GM23338 (cell line): Measurements from ENCODE around the gene UBQLN4. TPM values are rescaled to one million over a fixed set of nuclear protein-coding genes. Genes with fewer than 3 reads are reported as not detected.

Source experiments
- ATAC-seq: fragments of 200-7000 bp; cut with Tn5 transposase; 3 replicates; pipeline ENCODE4 v1.9.1; 2020
- DNase-seq: peaks from one replicate; pipeline ENCODE4 v3.0.0-alpha.2; 2015; ENCODE audit warnings: low spot score
- H2AFZ ChIP-seq: fragments of 200-600 bp; sonication (generic); 2 replicates; pipeline ENCODE4 v1.8.0; 2016; ENCODE audit warnings: antibody characterized with exemption, mild to moderate bottlenecking, moderate library complexity
- H3F3A ChIP-seq: fragments of 200-600 bp; sonication (generic); replicated peaks from 2 replicates; pipeline ENCODE4 v1.8.0; 2017; ENCODE audit warnings: antibody characterized with exemption, mixed run types, low read depth
- H3K27ac ChIP-seq: fragments of 200-600 bp; sonication (generic); 2 replicates; pipeline ENCODE4 v1.6.1; 2016; ENCODE audit warnings: low read depth
- H3K27me3 ChIP-seq: fragments of 200-600 bp; sonication (generic); 2 replicates; pipeline ENCODE4 v1.8.0; 2016; ENCODE audit warnings: mild to moderate bottlenecking, mixed run types, moderate library complexity; ENCODE audit not compliant: insufficient read depth
- H3K36me3 ChIP-seq: fragments of 200-600 bp; sonication (generic); 2 replicates; pipeline ENCODE4 v1.8.0; 2016; ENCODE audit warnings: mild to moderate bottlenecking; ENCODE audit not compliant: insufficient read depth
- H3K4me1 ChIP-seq: fragments of 200-600 bp; sonication (generic); 2 replicates; pipeline ENCODE4 v1.8.0; 2016; ENCODE audit warnings: mild to moderate bottlenecking, moderate library complexity; ENCODE audit not compliant: insufficient read depth
- H3K4me2 ChIP-seq: fragments of 200-600 bp; sonication (generic); 2 replicates; pipeline ENCODE4 v1.7.1; 2017; ENCODE audit warnings: mixed run types
- H3K4me3 ChIP-seq: fragments of 200-600 bp; sonication (generic); 2 replicates; pipeline ENCODE4 v1.6.1; 2016; ENCODE audit warnings: mixed run types
- H3K79me2 ChIP-seq: fragments of 200-600 bp; sonication (generic); replicated peaks from 2 replicates; pipeline ENCODE4 v1.8.0; 2017; ENCODE audit warnings: mild to moderate bottlenecking; ENCODE audit not compliant: insufficient read depth
- H3K9me2 ChIP-seq: fragments of 200-600 bp; sonication (generic); 2 replicates; pipeline ENCODE4 v1.8.0; 2017; ENCODE audit not compliant: insufficient read depth
- H4K20me1 ChIP-seq: fragments of 200-600 bp; sonication (generic); replicated peaks from 2 replicates; pipeline ENCODE4 v1.8.0; 2017; ENCODE audit warnings: mild to moderate bottlenecking; ENCODE audit not compliant: insufficient read depth
- H3K27ac Mint-ChIP-seq: 2 replicates; pipeline ENCODE4 v1.8.0; 2020; ENCODE audit warnings: inconsistent platforms, mild to moderate bottlenecking, moderate library complexity, mixed read lengths
- H3K27me3 Mint-ChIP-seq: 3 replicates; pipeline ENCODE4 v1.8.0; 2022; ENCODE audit warnings: low read depth, mild to moderate bottlenecking, moderate library complexity, mixed read lengths, inconsistent platforms; ENCODE audit not compliant: insufficient read depth, poor library complexity
- H3K36me3 Mint-ChIP-seq: 3 replicates; pipeline ENCODE4 v1.8.0; 2021; ENCODE audit warnings: low read depth, mild to moderate bottlenecking, inconsistent platforms, moderate library complexity, mixed read lengths
- H3K4me1 Mint-ChIP-seq: 3 replicates; pipeline ENCODE4 v1.8.0; 2020; ENCODE audit warnings: mild to moderate bottlenecking, inconsistent platforms, mixed read lengths
- H3K4me3 Mint-ChIP-seq: 3 replicates; pipeline ENCODE4 v1.8.0; 2021; ENCODE audit warnings: moderate library complexity, mild to moderate bottlenecking, inconsistent platforms, mixed read lengths
- H3K9me3 Mint-ChIP-seq: 3 replicates; pipeline ENCODE4 v1.8.0; 2020; ENCODE audit warnings: moderate library complexity, mild to moderate bottlenecking, inconsistent platforms, mixed read lengths
- CREB1 ChIP-seq: fragments of 250-450 bp; sonication (Bioruptor Pico); IDR thresholded peaks from 2 replicates; pipeline ENCODE4 v1.5.0; 2020; ENCODE audit warnings: low read depth, mild to moderate bottlenecking, moderate library complexity
- EZH2 ChIP-seq: fragments of 200-600 bp; sonication (generic); IDR thresholded peaks from one replicate; pipeline ENCODE4 v1.8.0; 2017; ENCODE audit warnings: antibody characterized with exemption, mild to moderate bottlenecking, low read depth; ENCODE audit not compliant: unreplicated experiment
- EZH2phosphoT487 ChIP-seq: fragments of 200-600 bp; sonication (generic); IDR thresholded peaks from one replicate; pipeline ENCODE4 v1.8.1; 2018; ENCODE audit warnings: antibody characterized with exemption; ENCODE audit not compliant: unreplicated experiment
- JUNB ChIP-seq: IDR thresholded peaks from one replicate; pipeline ENCODE4 v1.6.1; 2016; ENCODE audit warnings: antibody characterized with exemption; ENCODE audit not compliant: unreplicated experiment
- NANOG ChIP-seq: IDR thresholded peaks from 2 replicates; pipeline ENCODE4 v1.6.1; 2016; ENCODE audit warnings: antibody characterized with exemption, borderline replicate concordance
- POLR2AphosphoS5 ChIP-seq: IDR thresholded peaks from 2 replicates; pipeline ENCODE4 v1.6.1; 2016; ENCODE audit warnings: antibody characterized with exemption, low read depth
- STAT1 ChIP-seq: IDR thresholded peaks from one replicate; pipeline ENCODE4 v1.6.1; 2016; ENCODE audit warnings: antibody characterized with exemption; ENCODE audit not compliant: unreplicated experiment
- ZNF114 ChIP-seq: fragments of 250-450 bp; sonication (Bioruptor Pico); IDR thresholded peaks from 2 replicates; pipeline ENCODE4 v1.5.0; 2020; ENCODE audit warnings: mild to moderate bottlenecking, moderate library complexity
- ZNF331 ChIP-seq: fragments of 250-450 bp; sonication (Bioruptor Pico); IDR thresholded peaks from 2 replicates; pipeline ENCODE4 v1.5.0; 2020; ENCODE audit warnings: low read depth, mild to moderate bottlenecking, moderate library complexity
- polyA plus RNA-seq: library from polyadenylated mRNA; unstranded; fragments of >200 nt; fragmentation: Nextera tagmentation; extraction: Ambion mirVana; gene quantifications from 2 replicates; pipeline ENCODE4 v1.2.1, GENCODE V29; 2016
- total RNA-seq: library from RNA; depleted of rRNA; stranded (reverse); fragments of >200 nt; shearing (Covaris generic); gene quantifications from 2 replicates; pipeline ENCODE4 v1.2.3, GENCODE V29; 2014
- TF ChIP-seq, protein P1 (sequence below): IDR thresholded peaks from one replicate; pipeline ENCODE4 v1.6.1; 2018; ENCODE audit warnings: antibody characterized with exemption; ENCODE audit not compliant: unreplicated experiment
- TF ChIP-seq, protein P2 (sequence below): fragments of 250-450 bp; sonication (Bioruptor Pico); IDR thresholded peaks from 2 replicates; pipeline ENCODE4 v1.5.0; 2020; ENCODE audit warnings: mild to moderate bottlenecking, moderate library complexity
- TF ChIP-seq, protein P3 (sequence below), 2 experiments: fragments of 200-600 bp in 1 of 2; sonication (generic) in 1 of 2; conservative IDR thresholded peaks; 2 replicates each; pipeline versions ENCODE4 v1.5.1 to v1.6.1; 2016 to 2017; ENCODE audit warnings: antibody characterized with exemption in 2 of 2, low read depth in 2 of 2, mild to moderate bottlenecking in 2 of 2, moderate library complexity in 1 of 2

Gene UBQLN4
- total and polyA plus RNA-seq, 2 experiments from 2014 or later, result 10.0 to 30.5 TPM

DNA sequence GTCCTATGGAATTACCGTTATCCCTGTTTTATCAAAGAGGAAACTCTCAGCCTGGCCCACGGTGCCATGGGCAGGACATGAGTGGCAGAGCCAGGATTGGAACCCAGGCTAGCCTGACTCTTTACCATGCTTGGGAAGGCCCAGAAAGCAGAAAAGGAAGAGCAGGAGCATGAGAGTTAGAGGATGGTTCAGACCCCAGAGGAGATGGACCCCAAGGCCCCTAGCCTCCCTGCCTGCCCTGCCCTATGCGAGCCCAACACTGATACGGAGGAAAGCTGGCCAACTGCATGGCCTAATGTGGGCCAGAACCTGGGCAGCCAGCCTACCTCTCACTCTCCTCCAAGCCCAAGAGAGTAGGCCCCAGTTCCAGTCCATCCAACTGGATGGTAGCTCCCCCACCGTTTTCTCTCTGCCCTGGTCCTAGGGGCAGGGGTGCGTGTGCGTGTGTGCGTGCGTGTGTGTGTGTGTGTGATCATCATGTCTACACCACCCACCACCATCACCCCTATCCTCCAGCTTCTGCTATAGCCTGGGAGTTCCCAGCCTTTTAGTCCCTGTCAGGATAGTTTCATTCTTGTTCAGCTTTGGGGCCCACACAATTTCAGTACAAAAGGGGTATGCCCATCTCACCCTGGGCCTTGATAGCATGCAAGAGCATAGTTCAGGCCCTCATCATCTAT, 44.0 kb upstream of the UBQLN4 start:
- H3K36me3 Mint-ChIP-seq, result peaks cover under 1% of the 10 kb centered on the region; the same call in 2 of the 3 replicates
- H3K4me1 ChIP-seq, result peaks cover 11% of the 10 kb centered on the region
- no peak overlapping the region for H2AFZ ChIP-seq
- TF ChIP-seq STAT1 (no peak), JUNB (no peak), ZNF114 (no peak), ZNF331 (CRISPR knock-in tag) (no peak), EZH2phosphoT487 (no peak), CREB1 (CRISPR knock-in tag) (no peak), EZH2 (no peak), NANOG (no peak), POLR2AphosphoS5 (no peak)
- TF ChIP-seq, protein P1, sequence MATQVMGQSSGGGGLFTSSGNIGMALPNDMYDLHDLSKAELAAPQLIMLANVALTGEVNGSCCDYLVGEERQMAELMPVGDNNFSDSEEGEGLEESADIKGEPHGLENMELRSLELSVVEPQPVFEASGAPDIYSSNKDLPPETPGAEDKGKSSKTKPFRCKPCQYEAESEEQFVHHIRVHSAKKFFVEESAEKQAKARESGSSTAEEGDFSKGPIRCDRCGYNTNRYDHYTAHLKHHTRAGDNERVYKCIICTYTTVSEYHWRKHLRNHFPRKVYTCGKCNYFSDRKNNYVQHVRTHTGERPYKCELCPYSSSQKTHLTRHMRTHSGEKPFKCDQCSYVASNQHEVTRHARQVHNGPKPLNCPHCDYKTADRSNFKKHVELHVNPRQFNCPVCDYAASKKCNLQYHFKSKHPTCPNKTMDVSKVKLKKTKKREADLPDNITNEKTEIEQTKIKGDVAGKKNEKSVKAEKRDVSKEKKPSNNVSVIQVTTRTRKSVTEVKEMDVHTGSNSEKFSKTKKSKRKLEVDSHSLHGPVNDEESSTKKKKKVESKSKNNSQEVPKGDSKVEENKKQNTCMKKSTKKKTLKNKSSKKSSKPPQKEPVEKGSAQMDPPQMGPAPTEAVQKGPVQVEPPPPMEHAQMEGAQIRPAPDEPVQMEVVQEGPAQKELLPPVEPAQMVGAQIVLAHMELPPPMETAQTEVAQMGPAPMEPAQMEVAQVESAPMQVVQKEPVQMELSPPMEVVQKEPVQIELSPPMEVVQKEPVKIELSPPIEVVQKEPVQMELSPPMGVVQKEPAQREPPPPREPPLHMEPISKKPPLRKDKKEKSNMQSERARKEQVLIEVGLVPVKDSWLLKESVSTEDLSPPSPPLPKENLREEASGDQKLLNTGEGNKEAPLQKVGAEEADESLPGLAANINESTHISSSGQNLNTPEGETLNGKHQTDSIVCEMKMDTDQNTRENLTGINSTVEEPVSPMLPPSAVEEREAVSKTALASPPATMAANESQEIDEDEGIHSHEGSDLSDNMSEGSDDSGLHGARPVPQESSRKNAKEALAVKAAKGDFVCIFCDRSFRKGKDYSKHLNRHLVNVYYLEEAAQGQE, result no peak
- TF ChIP-seq, protein P2, sequence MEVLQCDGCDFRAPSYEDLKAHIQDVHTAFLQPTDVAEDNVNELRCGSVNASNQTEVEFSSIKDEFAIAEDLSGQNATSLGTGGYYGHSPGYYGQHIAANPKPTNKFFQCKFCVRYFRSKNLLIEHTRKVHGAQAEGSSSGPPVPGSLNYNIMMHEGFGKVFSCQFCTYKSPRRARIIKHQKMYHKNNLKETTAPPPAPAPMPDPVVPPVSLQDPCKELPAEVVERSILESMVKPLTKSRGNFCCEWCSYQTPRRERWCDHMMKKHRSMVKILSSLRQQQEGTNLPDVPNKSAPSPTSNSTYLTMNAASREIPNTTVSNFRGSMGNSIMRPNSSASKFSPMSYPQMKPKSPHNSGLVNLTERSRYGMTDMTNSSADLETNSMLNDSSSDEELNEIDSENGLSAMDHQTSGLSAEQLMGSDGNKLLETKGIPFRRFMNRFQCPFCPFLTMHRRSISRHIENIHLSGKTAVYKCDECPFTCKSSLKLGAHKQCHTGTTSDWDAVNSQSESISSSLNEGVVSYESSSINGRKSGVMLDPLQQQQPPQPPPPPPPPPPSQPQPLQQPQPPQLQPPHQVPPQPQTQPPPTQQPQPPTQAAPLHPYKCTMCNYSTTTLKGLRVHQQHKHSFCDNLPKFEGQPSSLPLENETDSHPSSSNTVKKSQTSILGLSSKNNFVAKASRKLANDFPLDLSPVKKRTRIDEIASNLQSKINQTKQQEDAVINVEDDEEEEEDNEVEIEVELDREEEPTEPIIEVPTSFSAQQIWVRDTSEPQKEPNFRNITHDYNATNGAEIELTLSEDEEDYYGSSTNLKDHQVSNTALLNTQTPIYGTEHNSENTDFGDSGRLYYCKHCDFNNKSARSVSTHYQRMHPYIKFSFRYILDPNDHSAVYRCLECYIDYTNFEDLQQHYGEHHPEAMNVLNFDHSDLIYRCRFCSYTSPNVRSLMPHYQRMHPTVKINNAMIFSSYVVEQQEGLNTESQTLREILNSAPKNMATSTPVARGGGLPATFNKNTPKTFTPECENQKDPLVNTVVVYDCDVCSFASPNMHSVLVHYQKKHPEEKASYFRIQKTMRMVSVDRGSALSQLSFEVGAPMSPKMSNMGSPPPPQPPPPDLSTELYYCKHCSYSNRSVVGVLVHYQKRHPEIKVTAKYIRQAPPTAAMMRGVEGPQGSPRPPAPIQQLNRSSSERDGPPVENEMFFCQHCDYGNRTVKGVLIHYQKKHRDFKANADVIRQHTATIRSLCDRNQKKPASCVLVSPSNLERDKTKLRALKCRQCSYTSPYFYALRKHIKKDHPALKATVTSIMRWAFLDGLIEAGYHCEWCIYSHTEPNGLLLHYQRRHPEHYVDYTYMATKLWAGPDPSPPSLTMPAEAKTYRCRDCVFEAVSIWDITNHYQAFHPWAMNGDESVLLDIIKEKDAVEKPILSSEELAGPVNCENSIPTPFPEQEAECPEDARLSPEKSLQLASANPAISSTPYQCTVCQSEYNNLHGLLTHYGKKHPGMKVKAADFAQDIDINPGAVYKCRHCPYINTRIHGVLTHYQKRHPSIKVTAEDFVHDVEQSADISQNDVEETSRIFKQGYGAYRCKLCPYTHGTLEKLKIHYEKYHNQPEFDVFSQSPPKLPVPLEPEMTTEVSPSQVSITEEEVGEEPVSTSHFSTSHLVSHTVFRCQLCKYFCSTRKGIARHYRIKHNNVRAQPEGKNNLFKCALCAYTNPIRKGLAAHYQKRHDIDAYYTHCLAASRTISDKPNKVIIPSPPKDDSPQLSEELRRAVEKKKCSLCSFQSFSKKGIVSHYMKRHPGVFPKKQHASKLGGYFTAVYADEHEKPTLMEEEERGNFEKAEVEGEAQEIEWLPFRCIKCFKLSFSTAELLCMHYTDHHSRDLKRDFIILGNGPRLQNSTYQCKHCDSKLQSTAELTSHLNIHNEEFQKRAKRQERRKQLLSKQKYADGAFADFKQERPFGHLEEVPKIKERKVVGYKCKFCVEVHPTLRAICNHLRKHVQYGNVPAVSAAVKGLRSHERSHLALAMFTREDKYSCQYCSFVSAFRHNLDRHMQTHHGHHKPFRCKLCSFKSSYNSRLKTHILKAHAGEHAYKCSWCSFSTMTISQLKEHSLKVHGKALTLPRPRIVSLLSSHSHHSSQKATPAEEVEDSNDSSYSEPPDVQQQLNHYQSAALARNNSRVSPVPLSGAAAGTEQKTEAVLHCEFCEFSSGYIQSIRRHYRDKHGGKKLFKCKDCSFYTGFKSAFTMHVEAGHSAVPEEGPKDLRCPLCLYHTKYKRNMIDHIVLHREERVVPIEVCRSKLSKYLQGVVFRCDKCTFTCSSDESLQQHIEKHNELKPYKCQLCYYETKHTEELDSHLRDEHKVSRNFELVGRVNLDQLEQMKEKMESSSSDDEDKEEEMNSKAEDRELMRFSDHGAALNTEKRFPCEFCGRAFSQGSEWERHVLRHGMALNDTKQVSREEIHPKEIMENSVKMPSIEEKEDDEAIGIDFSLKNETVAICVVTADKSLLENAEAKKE (CRISPR knock-in tag), result no peak
- TF ChIP-seq, protein P3, sequence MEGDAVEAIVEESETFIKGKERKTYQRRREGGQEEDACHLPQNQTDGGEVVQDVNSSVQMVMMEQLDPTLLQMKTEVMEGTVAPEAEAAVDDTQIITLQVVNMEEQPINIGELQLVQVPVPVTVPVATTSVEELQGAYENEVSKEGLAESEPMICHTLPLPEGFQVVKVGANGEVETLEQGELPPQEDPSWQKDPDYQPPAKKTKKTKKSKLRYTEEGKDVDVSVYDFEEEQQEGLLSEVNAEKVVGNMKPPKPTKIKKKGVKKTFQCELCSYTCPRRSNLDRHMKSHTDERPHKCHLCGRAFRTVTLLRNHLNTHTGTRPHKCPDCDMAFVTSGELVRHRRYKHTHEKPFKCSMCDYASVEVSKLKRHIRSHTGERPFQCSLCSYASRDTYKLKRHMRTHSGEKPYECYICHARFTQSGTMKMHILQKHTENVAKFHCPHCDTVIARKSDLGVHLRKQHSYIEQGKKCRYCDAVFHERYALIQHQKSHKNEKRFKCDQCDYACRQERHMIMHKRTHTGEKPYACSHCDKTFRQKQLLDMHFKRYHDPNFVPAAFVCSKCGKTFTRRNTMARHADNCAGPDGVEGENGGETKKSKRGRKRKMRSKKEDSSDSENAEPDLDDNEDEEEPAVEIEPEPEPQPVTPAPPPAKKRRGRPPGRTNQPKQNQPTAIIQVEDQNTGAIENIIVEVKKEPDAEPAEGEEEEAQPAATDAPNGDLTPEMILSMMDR (conservative IDR thresholded peaks at IDR 0.05; ENCODE audit: low read depth in 2 of 2), result no peak
- peaks cover 24% of the 10 kb centered on the region for H3K4me1 Mint-ChIP-seq
- H4K20me1 ChIP-seq, result 0 out of 2 replicates have a peak, but pooled peaks cover 6% of the 10 kb centered on the region
- H3K4me2 ChIP-seq, result no peak overlapping the region
- no peak overlapping the region for H3K4me3 ChIP-seq
- peaks cover 6% of the 10 kb centered on the region for H3F3A ChIP-seq
- H3K9me2 ChIP-seq, result no peaks in the 10 kb centered on the region
- no peaks in the 10 kb centered on the region for H3K27me3 ChIP-seq
- H3K36me3 ChIP-seq, result no peaks in the 10 kb centered on the region
- H3K9me3 Mint-ChIP-seq, result no peaks in the 10 kb centered on the region
- no peaks in the 10 kb centered on the region for H3K79me2 ChIP-seq
- ATAC-seq (no peak), DNase-seq (no peak)
- H3K27me3 Mint-ChIP-seq, result peaks cover 7% of the 10 kb centered on the region
- H3K27ac ChIP-seq, result no peak overlapping the region
- no peak overlapping the region for H3K4me3 Mint-ChIP-seq
- H3K27ac Mint-ChIP-seq, result no peak overlapping the region
